DMS53 (cell line): Measurements from ENCODE around the gene KLF6.
"Not testable (repeated sequence)": the region's sequence is repeated elsewhere in the genome, so short reads cannot be mapped to it uniquely, and the experiment has no call there.

Source experiments
- DNase-seq: peaks from one replicate; lab custom pipeline; 2025; lab: John Stamatoyannopoulos, UW

The KLF6 gene

GRCh38 chr10:3757250-3757637 lies 27.8 kb downstream of the KLF6 start:
- DNase-seq = no peak

GRCh38 chr10:3756360-3756740 lies 28.7 kb downstream of the KLF6 start:
- DNase-seq = no peak

GRCh38 chr10:3755440-3756359 lies 29.3 kb downstream of the KLF6 start:
- DNase-seq = peak; percentile 93

- DNase-seq = peak; percentile 97
These were observed 30.1 kb downstream of the KLF6 start for GRCh38 chr10:3754727-3755439.

GRCh38 chr10:3750854-3751253 lies 34.2 kb downstream of the KLF6 start:
- DNase-seq = no peak

GRCh38 chr10:3750006-3750816 lies 34.8 kb downstream of the KLF6 start:
- DNase-seq = peak; percentile 29

- DNase-seq = no peak
These were observed 35.4 kb downstream of the KLF6 start for GRCh38 chr10:3749600-3749999.

GRCh38 chr10:3749011-3749410 lies 36.0 kb downstream of the KLF6 start:
- no peak for DNase-seq

GRCh38 chr10:3748484-3748883 lies 36.5 kb downstream of the KLF6 start:
- DNase-seq = no peak

GRCh38 chr10:3747984-3748383 lies 37.0 kb downstream of the KLF6 start:
- DNase-seq = no peak

GRCh38 chr10:3747248-3747960 lies 37.6 kb downstream of the KLF6 start:
- DNase-seq = no peak

- DNase-seq = no peak
These were observed 38.4 kb downstream of the KLF6 start for GRCh38 chr10:3746634-3747033.

GRCh38 chr10:3745521-3745920 lies 39.5 kb downstream of the KLF6 start:
- DNase-seq = peak; percentile 12

GRCh38 chr10:3741688-3742461 lies 43.1 kb downstream of the KLF6 start:
- no peak for DNase-seq

GRCh38 chr10:3740157-3740871 lies 44.7 kb downstream of the KLF6 start:
- peak; percentile 93 for DNase-seq

- DNase-seq = no peak
These were observed 46.1 kb downstream of the KLF6 start for GRCh38 chr10:3738855-3739350.

- no peak for DNase-seq
These were observed 47.1 kb downstream of the KLF6 start for GRCh38 chr10:3737864-3738263.

- DNase-seq = peak; percentile 30
These were observed 49.8 kb downstream of the KLF6 start for GRCh38 chr10:3735175-3735574.

GRCh38 chr10:3734111-3734510 lies 50.9 kb downstream of the KLF6 start:
- no peak for DNase-seq

- not testable (repeated sequence) for DNase-seq
These were observed 52.8 kb downstream of the KLF6 start for GRCh38 chr10:3732183-3732582.
